Duodenal mucosa (tissue), 2 donors: ENCODE data around the gene TRUB1.

Source experiments
- H3K27ac ChIP-seq: one replicate; pipeline ENCODE4 v1.7.0; 2013; ENCODE audit warnings: low read depth, low read length
- H3K27me3 ChIP-seq, 2 donors: one replicate each; pipeline ENCODE4 v1.7.0; 2013; ENCODE audit warnings: low read length in 2 of 2, control low read depth in 1 of 2; ENCODE audit not compliant: insufficient read depth in 2 of 2, control insufficient read depth in 1 of 2
- H3K36me3 ChIP-seq, 2 donors: one replicate each; pipeline ENCODE4 v1.7.0; 2013; ENCODE audit warnings: low read length in 2 of 2, control low read depth in 1 of 2; ENCODE audit not compliant: insufficient read depth in 2 of 2, control insufficient read depth in 1 of 2
- H3K4me1 ChIP-seq, 2 donors: one replicate each; pipeline ENCODE4 v1.7.0; 2013; ENCODE audit warnings: low read length in 2 of 2, control low read depth in 1 of 2; ENCODE audit not compliant: insufficient read depth in 2 of 2, control insufficient read depth in 1 of 2
- H3K4me3 ChIP-seq, 2 donors: one replicate each; pipeline ENCODE4 v1.7.0; 2013; ENCODE audit warnings: low read length in 2 of 2, low read depth in 1 of 2
- H3K9ac ChIP-seq, 2 donors: one replicate each; pipeline ENCODE4 v1.7.0; 2013; ENCODE audit warnings: low read length in 2 of 2, low read depth in 1 of 2
- H3K9me3 ChIP-seq, 2 donors: one replicate each; pipeline ENCODE4 v1.7.0; 2013; ENCODE audit warnings: low read length in 2 of 2, control low read depth in 1 of 2; ENCODE audit not compliant: control insufficient read depth in 1 of 2

TRUB1 gene

GRCh38 chr10:114995468-114996247 is 57.7 kb downstream of the TRUB1 start:
- Histone ChIP-seq H3K36me3 (no peaks in the 10 kb centered on the region), H3K27ac (no peak overlapping the region), H3K4me3 (no peak overlapping the region), H3K9ac (no peak overlapping the region), H3K27me3 (no peaks in the 10 kb centered on the region), H3K9me3 (no peaks in the 10 kb centered on the region), H3K4me1 (no peaks in the 10 kb centered on the region)

DNA sequence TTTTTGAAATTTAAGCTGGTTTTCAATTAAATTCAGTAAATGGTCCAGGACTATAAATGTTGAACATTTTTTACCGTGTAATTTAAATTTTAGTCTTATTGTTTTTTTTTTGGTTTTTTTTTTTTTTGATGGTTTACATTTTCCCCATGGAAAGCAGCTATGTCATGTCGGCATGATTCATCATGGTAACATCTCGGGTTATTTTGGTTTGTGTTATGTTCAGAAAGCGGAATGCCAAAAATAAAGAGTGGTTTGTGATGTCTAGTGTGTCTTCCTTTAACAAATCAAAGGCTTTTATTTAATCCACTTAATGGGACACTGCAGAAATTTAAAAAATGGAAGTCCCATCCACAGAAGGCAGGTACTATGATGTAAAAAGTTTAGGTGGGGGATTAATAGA is 58.5 kb downstream of the TRUB1 start:
- H3K4me1 ChIP-seq, result no peaks in the 10 kb centered on the region

DNA sequence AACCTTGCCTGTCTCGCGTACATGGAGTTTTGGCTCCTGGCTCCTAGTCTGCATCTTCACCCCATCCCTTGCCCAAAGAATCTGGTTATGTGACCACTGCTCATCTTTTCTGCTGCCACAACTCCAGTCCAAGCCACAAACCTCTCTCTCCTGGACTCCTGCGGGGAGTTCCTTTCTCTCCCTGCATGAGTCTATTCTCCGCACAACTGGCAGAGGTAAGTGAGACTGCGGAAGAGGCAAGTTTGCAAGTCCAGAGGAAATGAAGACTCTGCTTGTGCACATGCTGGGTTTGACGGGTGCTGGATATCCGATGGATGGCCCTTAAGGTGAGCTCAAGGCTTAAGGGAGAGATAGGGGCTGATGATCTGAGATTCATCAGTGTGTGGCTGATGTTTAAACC is 61.0 kb downstream of the TRUB1 start:
- Histone ChIP-seq H3K4me3 (no peak overlapping the region), H3K36me3 (no peaks in the 10 kb centered on the region), H3K27me3 (no peaks in the 10 kb centered on the region), H3K9me3 (no peaks in the 10 kb centered on the region), H3K27ac (no peak overlapping the region), H3K4me1 (no peaks in the 10 kb centered on the region), H3K9ac (no peak overlapping the region)

More for the DNA sequence above, 58.5 kb downstream of the TRUB1 start:
- Histone ChIP-seq H3K9me3 (no peaks in the 10 kb centered on the region), H3K27me3 (no peaks in the 10 kb centered on the region), H3K4me3 (no peak overlapping the region), H3K36me3 (no peaks in the 10 kb centered on the region), H3K9ac (no peak overlapping the region), H3K27ac (no peak overlapping the region)

DNA sequence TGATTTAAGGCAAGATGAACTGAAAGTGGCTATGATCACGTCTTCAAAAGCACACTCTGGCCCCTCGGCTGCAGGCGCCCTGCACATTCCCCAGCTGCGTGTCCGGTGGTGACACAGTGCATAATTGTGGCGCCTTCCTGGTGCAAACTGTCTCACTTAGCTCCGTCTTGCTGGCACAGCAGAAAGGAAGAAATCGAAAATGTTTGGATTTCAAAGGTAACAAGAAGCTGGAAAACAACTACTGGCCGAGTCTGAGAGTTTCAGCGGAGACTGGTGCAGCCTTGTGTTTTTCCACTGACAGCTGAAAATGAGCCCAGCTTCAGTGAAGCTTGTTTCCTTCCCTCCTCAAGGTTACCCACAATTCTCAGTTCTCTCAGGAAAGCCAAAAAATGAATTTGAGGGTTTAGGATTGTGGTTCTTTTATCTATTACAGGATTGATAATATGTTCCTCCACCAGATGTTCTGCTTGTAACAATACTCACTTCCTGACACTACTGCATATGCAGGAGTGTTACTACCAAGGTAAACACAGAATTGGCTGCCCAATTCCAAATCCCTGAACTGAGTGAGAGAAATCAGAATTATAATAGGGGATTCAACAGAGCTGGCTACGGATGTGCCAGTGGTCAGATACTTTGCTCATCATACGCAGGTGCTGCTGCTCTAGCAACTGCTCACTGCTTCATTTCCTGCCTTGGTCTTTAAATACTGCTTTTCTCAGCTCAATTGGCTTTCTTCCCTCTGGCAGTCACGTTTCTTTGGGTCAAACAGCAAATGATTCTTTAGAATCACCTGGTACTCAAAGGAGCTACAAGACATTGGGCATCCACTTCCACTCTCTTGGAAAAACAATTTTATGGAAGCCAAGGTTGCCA is 63.7 kb downstream of the TRUB1 start:
- H3K27ac ChIP-seq, result no peak overlapping the region
- no peaks in the 10 kb centered on the region for H3K4me1 ChIP-seq
- no peaks in the 10 kb centered on the region for H3K9me3 ChIP-seq
- H3K9ac ChIP-seq, result peak overlapping the region in 1 of 2 donors; percentile 5
- peak overlapping the region in 1 of 2 donors; percentile 26 for H3K4me3 ChIP-seq
- H3K36me3 ChIP-seq, result no peaks in the 10 kb centered on the region
- H3K27me3 ChIP-seq, result no peaks in the 10 kb centered on the region

DNA sequence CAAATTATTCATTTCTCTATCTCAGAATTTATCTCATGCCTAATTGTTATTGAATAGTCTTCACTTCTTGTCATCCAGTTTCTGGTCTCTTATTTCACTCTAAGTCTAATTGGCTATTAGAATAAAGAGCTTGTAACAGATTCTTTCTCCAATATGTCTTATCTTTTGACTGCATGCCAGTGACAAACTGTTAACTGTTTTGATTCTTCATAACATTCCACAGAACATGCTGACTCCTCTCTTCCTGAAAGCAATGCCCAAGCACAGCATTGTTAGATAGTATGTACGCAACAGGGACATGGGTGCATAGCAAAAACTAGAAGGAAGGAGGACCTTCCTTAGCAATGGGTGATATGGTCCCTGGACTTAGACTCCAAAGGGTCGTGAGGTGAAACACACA is 65.4 kb downstream of the TRUB1 start:
- no peak overlapping the region for H3K27ac ChIP-seq
- H3K9ac ChIP-seq, result no peak overlapping the region
- no peaks in the 10 kb centered on the region for H3K27me3 ChIP-seq
- no peaks in the 10 kb centered on the region for H3K4me1 ChIP-seq
- no peak overlapping the region for H3K4me3 ChIP-seq
- H3K9me3 ChIP-seq, result no peaks in the 10 kb centered on the region
- no peaks in the 10 kb centered on the region for H3K36me3 ChIP-seq

- no peaks in the 10 kb centered on the region for H3K4me1 ChIP-seq
- no peaks in the 10 kb centered on the region for H3K36me3 ChIP-seq
- no peak overlapping the region for H3K4me3 ChIP-seq
- H3K27ac ChIP-seq, result no peak overlapping the region
- no peaks in the 10 kb centered on the region for H3K27me3 ChIP-seq
- H3K9ac ChIP-seq, result no peak overlapping the region
- H3K9me3 ChIP-seq, result no peaks in the 10 kb centered on the region
Measured at GRCh38 chr10:115004236-115004862, 66.4 kb downstream of the TRUB1 start.

DNA sequence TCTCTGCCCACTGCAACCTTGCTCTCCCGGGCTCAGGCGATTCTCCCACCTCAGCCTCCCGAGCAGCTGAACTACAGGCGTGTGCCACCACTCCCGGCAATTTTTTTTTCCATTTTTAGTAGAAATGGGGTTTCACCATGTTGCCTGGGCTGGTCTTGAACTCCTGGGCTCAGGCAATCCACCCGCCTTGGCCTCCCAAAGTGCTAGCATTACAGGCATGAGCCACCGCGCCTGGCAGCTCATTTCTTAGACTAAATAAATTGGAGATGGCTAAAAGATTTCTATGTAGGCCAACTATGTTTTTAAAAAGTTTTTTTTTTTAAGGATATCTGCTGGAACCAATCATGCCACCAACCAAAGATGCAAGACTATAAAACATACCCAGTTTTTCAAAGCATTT is 67.8 kb downstream of the TRUB1 start:
- H3K36me3 ChIP-seq, result no peaks in the 10 kb centered on the region
- H3K4me1 ChIP-seq, result no peaks in the 10 kb centered on the region
- H3K27ac ChIP-seq, result no peak overlapping the region
- H3K9ac ChIP-seq, result no peak overlapping the region
- no peaks in the 10 kb centered on the region for H3K27me3 ChIP-seq
- H3K9me3 ChIP-seq, result no peaks in the 10 kb centered on the region
- H3K4me3 ChIP-seq, result no peak overlapping the region

GRCh38 chr10:115018185-115018931 is 80.4 kb downstream of the TRUB1 start:
- no peaks in the 10 kb centered on the region for H3K9me3 ChIP-seq
- no peak overlapping the region for H3K27ac ChIP-seq
- H3K27me3 ChIP-seq, result peaks cover 0 to 3% of the 10 kb centered on the region in 2 donors
- H3K9ac ChIP-seq, result no peak overlapping the region
- no peaks in the 10 kb centered on the region for H3K36me3 ChIP-seq
- H3K4me1 ChIP-seq, result no peaks in the 10 kb centered on the region
- H3K4me3 ChIP-seq, result no peak overlapping the region

DNA sequence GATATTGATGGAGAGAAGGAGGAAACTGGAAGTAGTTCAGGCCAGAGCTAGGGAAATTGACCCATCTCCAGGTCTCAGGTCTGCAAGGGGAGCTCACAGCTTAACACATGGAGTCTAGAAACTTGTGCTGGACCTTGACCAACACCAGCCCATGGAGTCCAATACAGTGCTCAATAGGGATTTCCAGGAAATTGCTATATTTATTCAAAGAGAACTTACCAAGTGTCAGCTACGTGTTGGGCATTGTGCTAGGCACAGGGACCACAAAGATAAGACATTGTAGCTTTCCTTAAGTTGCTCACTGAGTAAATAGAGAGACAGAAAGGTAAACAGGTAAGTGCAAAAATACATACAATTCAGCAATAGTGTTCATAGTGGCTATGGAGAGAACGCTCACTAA is 82.5 kb downstream of the TRUB1 start:
- Histone ChIP-seq H3K9me3 (no peaks in the 10 kb centered on the region), H3K4me3 (no peak overlapping the region), H3K27ac (no peak overlapping the region), H3K36me3 (no peaks in the 10 kb centered on the region), H3K4me1 (no peaks in the 10 kb centered on the region), H3K27me3 (no peaks in the 10 kb centered on the region), H3K9ac (no peak overlapping the region)
